GM12878 (cell line): ENCODE data around the gene MED13L. TPM values are rescaled to one million over a fixed set of nuclear protein-coding genes. Genes with fewer than 3 reads are reported as not detected.
A peak's percentile ranks its signal among the peaks of the same experiment; 100 is the strongest.

Experiments
- BACH1 ChIP-seq: fragments of 450-650 bp; IDR thresholded peaks from 2 replicates; pipeline ENCODE4 v1.6.1; 2017; ENCODE audit warnings: mild to moderate bottlenecking, borderline replicate concordance
- CHD4 ChIP-seq: fragments of 200-600 bp; sonication (generic); IDR thresholded peaks from 2 replicates; pipeline ENCODE4 v1.6.1; 2016; ENCODE audit warnings: mild to moderate bottlenecking
- DPF2 ChIP-seq: fragments of 450-650 bp; IDR thresholded peaks from 2 replicates; pipeline ENCODE4 v1.6.1; 2017; ENCODE audit warnings: mild to moderate bottlenecking
- E2F4 ChIP-seq: IDR thresholded peaks from 2 replicates; pipeline ENCODE4 v1.6.1; 2012; ENCODE audit warnings: low read depth, low read length, improper control_type of control experiment
- FOXK2 ChIP-seq: fragments of 450-650 bp; IDR thresholded peaks from 2 replicates; pipeline ENCODE4 v1.6.1; 2017; ENCODE audit warnings: mild to moderate bottlenecking, moderate library complexity
- FOXM1 ChIP-seq: IDR thresholded peaks from 2 replicates; pipeline ENCODE4 v1.6.1; 2012; ENCODE audit warnings: low read depth, mild to moderate bottlenecking, inconsistent platforms, low read length, moderate library complexity
- IKZF1 ChIP-seq: fragments of 450-650 bp; conservative IDR thresholded peaks from 2 replicates; pipeline ENCODE4 v1.6.1; 2017; ENCODE audit warnings: antibody characterized with exemption, mild to moderate bottlenecking
- IRF4 ChIP-seq: IDR thresholded peaks from 2 replicates; pipeline ENCODE4 v1.6.1; 2011; ENCODE audit warnings: low read depth, low read length
- KAT2A ChIP-seq: conservative IDR thresholded peaks from 2 replicates; pipeline ENCODE4 v1.6.1; 2011; ENCODE audit warnings: low read depth, low read length; ENCODE audit not compliant: control insufficient read depth
- PBX3 ChIP-seq: IDR thresholded peaks from 2 replicates; pipeline ENCODE4 v1.6.1; 2011; ENCODE audit warnings: mild to moderate bottlenecking, low read depth, low read length, moderate library complexity; ENCODE audit not compliant: insufficient replicate concordance
- POU2F2 ChIP-seq: IDR thresholded peaks from 3 replicates; pipeline ENCODE4 v1.6.1; 2011; ENCODE audit warnings: low read depth, mild to moderate bottlenecking, low read length, borderline replicate concordance
- RB1 ChIP-seq: fragments of 450-650 bp; formaldehyde crosslinking; IDR thresholded peaks from 2 replicates; pipeline ENCODE4 v1.6.1; 2017; ENCODE audit warnings: mild to moderate bottlenecking, borderline replicate concordance
- RELA ChIP-seq: fragments of 450-650 bp; IDR thresholded peaks from 2 replicates; pipeline ENCODE4 v1.8.0; 2014; ENCODE audit warnings: borderline replicate concordance; ENCODE audit not compliant: partially characterized antibody
- SP1 ChIP-seq: IDR thresholded peaks from one replicate; pipeline ENCODE4 v1.6.1; 2011; ENCODE audit warnings: low read depth, low read length
- SREBF2 ChIP-seq: IDR thresholded peaks from 2 replicates; pipeline ENCODE4 v1.6.1; 2012; ENCODE audit warnings: mild to moderate bottlenecking, low read length
- ZNF274 ChIP-seq: IDR thresholded peaks from one replicate; pipeline ENCODE4 v1.8.0; 2011; ENCODE audit not compliant: insufficient read length, insufficient read depth
- ZNF592 ChIP-seq: fragments of 450-650 bp; IDR thresholded peaks from 2 replicates; pipeline ENCODE4 v1.6.1; 2017; ENCODE audit warnings: mild to moderate bottlenecking, moderate library complexity
- ZZZ3 ChIP-seq: IDR thresholded peaks from 2 replicates; pipeline ENCODE4 v1.6.1; 2011; ENCODE audit warnings: low read depth; ENCODE audit not compliant: control insufficient read depth, insufficient read length
- polyA plus RNA-seq, 11 experiments: library from polyadenylated mRNA; depleted of rRNA in 4 of 11; unstranded in 6 of 11; stranded (reverse) in 5 of 11; fragments of >200 nt; fragmentation: Nextera tagmentation in 4 of 11; fragmentation: Illumina TruSeq in 1 of 11; extraction: Ambion mirVana in 4 of 11; extraction: Trizol in 1 of 11; gene quantifications; 1 replicate in 1 of 11; 2 replicates in 10 of 11; pipeline versions ENCODE4 v1.2.1 to v1.2.3, GENCODE V29; 2011 to 2016; ENCODE audit warnings: inconsistent platforms in 2 of 11, missing spikeins in 2 of 11, low read depth in 1 of 11
- total RNA-seq, 4 experiments: library from RNA; depleted of rRNA in 3 of 4; stranded (reverse); fragments of >200 nt in 3 of 4; fragmentation: Illumina TruSeq in 1 of 4; extraction: Trizol in 1 of 4; gene quantifications; 2 replicates each; pipeline versions ENCODE4 v1.2.1 to v1.2.3, GENCODE V29; 2013 to 2021
- TF ChIP-seq, protein P1 (sequence below): fragments of 450-650 bp; IDR thresholded peaks from 2 replicates; pipeline ENCODE4 v1.6.1; 2016; ENCODE audit warnings: mild to moderate bottlenecking
- TF ChIP-seq, protein P2 (sequence below): IDR thresholded peaks from 2 replicates; pipeline ENCODE4 v1.6.1; 2011; ENCODE audit warnings: low read depth, mild to moderate bottlenecking, low read length, moderate library complexity, borderline replicate concordance; ENCODE audit errors: extremely low read depth
- TF ChIP-seq, protein P3 (sequence below): IDR thresholded peaks from 2 replicates; pipeline ENCODE4 v1.6.1; 2011; ENCODE audit warnings: borderline replicate concordance, low read depth, mild to moderate bottlenecking, moderate library complexity, mixed read lengths, low read length; ENCODE audit not compliant: insufficient read depth; ENCODE audit errors: extremely low read length

Gene MED13L
- total and polyA plus RNA-seq, 10 of the 15 experiments (the other 5 are each of a cell fraction or from before 2014, with no cell fraction given), result 3.7 to 30.1 (median 9.1) TPM

GRCh38 chr12:116060764-116061163 is 216.7 kb downstream of the MED13L start (continued):
- TF ChIP-seq FOXK2 (no peak), ZNF274 (no peak), DPF2 (no peak), ZZZ3 (no peak), RELA (no peak), RB1 (no peak), ZNF592 (no peak), POU2F2 (no peak), SREBF2 (no peak), BACH1 (no peak), CHD4 (no peak), SP1 (no peak), IRF4 (0 out of 2 replicates have a peak, but pooled peaks have one; percentile 24), KAT2A (no peak), PBX3 (no peak), IKZF1 (no peak), E2F4 (no peak), FOXM1 (peak; percentile 37; the same call in 1 of the 2 replicates)
- TF ChIP-seq, protein P1, sequence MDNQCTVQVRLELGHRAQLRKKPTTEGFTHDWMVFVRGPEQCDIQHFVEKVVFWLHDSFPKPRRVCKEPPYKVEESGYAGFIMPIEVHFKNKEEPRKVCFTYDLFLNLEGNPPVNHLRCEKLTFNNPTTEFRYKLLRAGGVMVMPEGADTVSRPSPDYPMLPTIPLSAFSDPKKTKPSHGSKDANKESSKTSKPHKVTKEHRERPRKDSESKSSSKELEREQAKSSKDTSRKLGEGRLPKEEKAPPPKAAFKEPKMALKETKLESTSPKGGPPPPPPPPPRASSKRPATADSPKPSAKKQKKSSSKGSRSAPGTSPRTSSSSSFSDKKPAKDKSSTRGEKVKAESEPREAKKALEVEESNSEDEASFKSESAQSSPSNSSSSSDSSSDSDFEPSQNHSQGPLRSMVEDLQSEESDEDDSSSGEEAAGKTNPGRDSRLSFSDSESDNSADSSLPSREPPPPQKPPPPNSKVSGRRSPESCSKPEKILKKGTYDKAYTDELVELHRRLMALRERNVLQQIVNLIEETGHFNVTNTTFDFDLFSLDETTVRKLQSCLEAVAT, result no peak
- TF ChIP-seq, protein P2, sequence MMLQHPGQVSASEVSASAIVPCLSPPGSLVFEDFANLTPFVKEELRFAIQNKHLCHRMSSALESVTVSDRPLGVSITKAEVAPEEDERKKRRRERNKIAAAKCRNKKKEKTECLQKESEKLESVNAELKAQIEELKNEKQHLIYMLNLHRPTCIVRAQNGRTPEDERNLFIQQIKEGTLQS, result no peak
- TF ChIP-seq, protein P3, sequence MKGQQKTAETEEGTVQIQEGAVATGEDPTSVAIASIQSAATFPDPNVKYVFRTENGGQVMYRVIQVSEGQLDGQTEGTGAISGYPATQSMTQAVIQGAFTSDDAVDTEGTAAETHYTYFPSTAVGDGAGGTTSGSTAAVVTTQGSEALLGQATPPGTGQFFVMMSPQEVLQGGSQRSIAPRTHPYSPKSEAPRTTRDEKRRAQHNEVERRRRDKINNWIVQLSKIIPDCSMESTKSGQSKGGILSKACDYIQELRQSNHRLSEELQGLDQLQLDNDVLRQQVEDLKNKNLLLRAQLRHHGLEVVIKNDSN, result no peak
